ENCODE results near the gene HMOX2.

Gene HMOX2

GRCh38 chr16:4535627-4536108 lies 59.5 kb downstream of the HMOX2 start:
- Histone ChIP-seq H3K36me3 (ENCODE audit: low read length) (no peaks in the 10 kb centered on the region), H3K9me3 (ENCODE audit: insufficient read depth, low read length) (0 out of 2 replicates have a peak, but pooled peaks cover 6% of the 10 kb centered on the region), H3K27me3 (ENCODE audit: low read length) (no peaks in the 10 kb centered on the region), H2AFZ (ENCODE audit: low read depth, low read length, severe bottlenecking) (no peak overlapping the region), H4K20me1 (ENCODE audit: low read depth, low read length) (no peaks in the 10 kb centered on the region), H3K79me2 (ENCODE audit: insufficient read depth, low read length) (no peaks in the 10 kb centered on the region), H3K9me2 (replicated peaks; ENCODE audit: insufficient read depth, low read length) (no peaks in the 10 kb centered on the region), H3K4me3 (ENCODE audit: insufficient read depth, low read length, poor library complexity, severe bottlenecking) (no peak overlapping the region), H3F3A (ENCODE audit: insufficient read depth) (no peaks in the 10 kb centered on the region), H3K27ac (ENCODE audit: low read depth, low read length) (no peak overlapping the region), H3K4me2 (ENCODE audit: low read depth, low read length, poor library complexity, severe bottlenecking) (no peak overlapping the region), H3K9ac (ENCODE audit: low read length) (no peak overlapping the region)
- TF ChIP-seq CTCF (IDR thresholded peaks at IDR 0.05; ENCODE audit: insufficient read depth, low read length, poor library complexity, severe bottlenecking): no peak
- TF ChIP-seq EZH2phosphoT487 (conservative IDR thresholded peaks at IDR 0.05; ENCODE audit: low read length): no peak

- H3K27me3 ChIP-seq (ENCODE audit: low read length): no peaks in the 10 kb centered on the region
- no peaks in the 10 kb centered on the region for H3K9me2 ChIP-seq (replicated peaks; ENCODE audit: insufficient read depth, low read length)
- no peak overlapping the region for H3K27ac ChIP-seq (ENCODE audit: low read depth, low read length)
- no peak overlapping the region for H2AFZ ChIP-seq (ENCODE audit: low read depth, low read length, severe bottlenecking)
- H4K20me1 ChIP-seq (ENCODE audit: low read depth, low read length): no peaks in the 10 kb centered on the region
- H3K9me3 ChIP-seq (ENCODE audit: insufficient read depth, low read length): 0 out of 2 replicates have a peak, but pooled peaks cover 6% of the 10 kb centered on the region
- H3K4me2 ChIP-seq (ENCODE audit: low read depth, low read length, poor library complexity, severe bottlenecking): no peak overlapping the region
- no peaks in the 10 kb centered on the region for H3K79me2 ChIP-seq (ENCODE audit: insufficient read depth, low read length)
- TF ChIP-seq EZH2phosphoT487 (conservative IDR thresholded peaks at IDR 0.05; ENCODE audit: low read length) (no peak), CTCF (IDR thresholded peaks at IDR 0.05; ENCODE audit: insufficient read depth, low read length, poor library complexity, severe bottlenecking) (no peak)
- no peak overlapping the region for H3K9ac ChIP-seq (ENCODE audit: low read length)
- H3F3A ChIP-seq (ENCODE audit: insufficient read depth): no peaks in the 10 kb centered on the region
- no peak overlapping the region for H3K4me3 ChIP-seq (ENCODE audit: insufficient read depth, low read length, poor library complexity, severe bottlenecking)
- no peaks in the 10 kb centered on the region for H3K36me3 ChIP-seq (ENCODE audit: low read length)
Observed at GRCh38 chr16:4536391-4537106, 60.4 kb downstream of the HMOX2 start.

GRCh38 chr16:4537376-4538343 lies 61.5 kb downstream of the HMOX2 start:
- Histone ChIP-seq H3K27ac (ENCODE audit: low read depth, low read length) (no peak overlapping the region), H3K4me3 (ENCODE audit: insufficient read depth, low read length, poor library complexity, severe bottlenecking) (no peak overlapping the region)

More at GRCh38 chr16:4537376-4538343, 61.5 kb downstream of the HMOX2 start:
- H3F3A ChIP-seq (ENCODE audit: insufficient read depth): no peaks in the 10 kb centered on the region
- H3K4me2 ChIP-seq (ENCODE audit: low read depth, low read length, poor library complexity, severe bottlenecking): no peak overlapping the region
- TF ChIP-seq CTCF (IDR thresholded peaks at IDR 0.05; ENCODE audit: insufficient read depth, low read length, poor library complexity, severe bottlenecking) (no peak), EZH2phosphoT487 (conservative IDR thresholded peaks at IDR 0.05; ENCODE audit: low read length) (no peak)
- no peak overlapping the region for H2AFZ ChIP-seq (ENCODE audit: low read depth, low read length, severe bottlenecking)
- H3K9me2 ChIP-seq (replicated peaks; ENCODE audit: insufficient read depth, low read length): no peaks in the 10 kb centered on the region
- no peaks in the 10 kb centered on the region for H3K36me3 ChIP-seq (ENCODE audit: low read length)
- H3K9me3 ChIP-seq (ENCODE audit: insufficient read depth, low read length): 0 out of 2 replicates have a peak, but pooled peaks cover 6% of the 10 kb centered on the region
- H3K27me3 ChIP-seq (ENCODE audit: low read length): no peaks in the 10 kb centered on the region
- no peaks in the 10 kb centered on the region for H4K20me1 ChIP-seq (ENCODE audit: low read depth, low read length)
- H3K9ac ChIP-seq (ENCODE audit: low read length): no peak overlapping the region
- no peaks in the 10 kb centered on the region for H3K79me2 ChIP-seq (ENCODE audit: insufficient read depth, low read length)

Measured in SU-DHL-6 (cell line).